Astrocyte (in vitro differentiated cells and primary cell): ENCODE measurements around the gene SHQ1.

Experiments used
- CTCF ChIP-seq: IDR thresholded peaks from 2 replicates; pipeline ENCODE4 v1.5.1; 2011; ENCODE audit warnings: low read depth, mild to moderate bottlenecking, inconsistent platforms, low read length, moderate library complexity; ENCODE audit not compliant: insufficient read depth
- EZH2 ChIP-seq: IDR thresholded peaks from 2 replicates; pipeline ENCODE4 v1.6.1; 2012; ENCODE audit warnings: mild to moderate bottlenecking, low read length, inconsistent platforms; ENCODE audit not compliant: insufficient read depth

- TF ChIP-seq EZH2 (no peak), CTCF (no peak)
Measured at GRCh38 chr3:72896996-72897757, 48.9 kb upstream of the SHQ1 start.
